Anterior cingulate cortex (tissue), 58 donors: Measurements from ENCODE around the gene UGT1A5.
"Not testable (repeated sequence)": the region's sequence is repeated elsewhere in the genome, so short reads cannot be mapped to it uniquely, and the experiment has no call there.

ENCODE experiments used
- DNase-seq, 58 donors: peaks; one replicate each; lab custom pipeline; 2025; lab: John Stamatoyannopoulos, UW

Gene UGT1A5

DNA sequence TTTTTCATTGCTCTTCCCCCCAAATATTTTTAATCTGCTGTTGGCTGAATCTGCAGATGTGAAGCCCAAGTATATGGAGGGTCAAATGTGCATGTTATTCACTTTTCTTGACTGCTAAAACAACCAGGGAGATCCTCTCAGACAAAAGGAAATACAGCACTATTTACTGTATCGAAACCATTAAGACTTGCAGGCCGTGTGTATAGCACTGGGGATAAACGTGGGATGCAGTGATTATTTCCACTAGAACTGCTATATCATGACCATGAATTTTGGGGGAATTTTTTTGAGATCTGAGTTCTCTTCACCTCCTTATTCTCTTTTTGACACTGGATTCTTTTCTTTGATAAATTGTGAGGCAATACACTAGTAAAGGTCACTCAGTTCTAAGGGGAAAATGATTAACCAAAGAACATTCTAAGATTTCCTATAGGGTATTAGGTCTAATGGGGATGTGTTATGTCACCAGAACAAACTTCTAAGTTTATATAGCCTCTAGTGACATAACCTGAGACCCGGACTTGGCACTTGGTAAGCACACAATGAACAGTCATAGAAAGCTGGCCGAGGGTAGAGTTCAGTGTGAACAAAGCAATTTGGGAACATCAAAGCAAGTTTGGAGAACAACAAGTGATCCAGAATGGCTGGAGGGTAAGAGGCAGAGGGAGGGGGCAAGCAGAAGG, 32.5 kb downstream of the UGT1A5 start:
- DNase-seq: no peak

- DNase-seq: not testable (repeated sequence)
These were observed 33.1 kb downstream of the UGT1A5 start for GRCh38 chr2:233745838-233746237.

- DNase-seq: no peak
These were observed 34.0 kb downstream of the UGT1A5 start for GRCh38 chr2:233746475-233747282.

DNA sequence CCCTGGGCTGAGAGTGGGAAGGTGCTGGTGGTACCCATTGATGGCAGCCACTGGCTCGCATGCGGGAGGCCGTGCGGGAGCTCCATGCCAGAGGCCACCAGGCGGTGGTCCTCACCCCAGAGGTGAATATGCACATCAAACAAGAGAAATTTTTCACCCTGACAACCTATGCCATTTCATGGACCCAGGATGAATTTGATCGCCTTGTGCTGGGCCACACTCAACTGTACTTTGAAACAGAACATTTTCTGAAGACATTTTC, 34.5 kb downstream of the UGT1A5 start:
- no peak for DNase-seq

GRCh38 chr2:233750689-233751088, 38.0 kb downstream of the UGT1A5 start:
- DNase-seq: not testable (repeated sequence)

- not testable (repeated sequence) for DNase-seq
These were observed 38.7 kb downstream of the UGT1A5 start for GRCh38 chr2:233751212-233752009.

DNA sequence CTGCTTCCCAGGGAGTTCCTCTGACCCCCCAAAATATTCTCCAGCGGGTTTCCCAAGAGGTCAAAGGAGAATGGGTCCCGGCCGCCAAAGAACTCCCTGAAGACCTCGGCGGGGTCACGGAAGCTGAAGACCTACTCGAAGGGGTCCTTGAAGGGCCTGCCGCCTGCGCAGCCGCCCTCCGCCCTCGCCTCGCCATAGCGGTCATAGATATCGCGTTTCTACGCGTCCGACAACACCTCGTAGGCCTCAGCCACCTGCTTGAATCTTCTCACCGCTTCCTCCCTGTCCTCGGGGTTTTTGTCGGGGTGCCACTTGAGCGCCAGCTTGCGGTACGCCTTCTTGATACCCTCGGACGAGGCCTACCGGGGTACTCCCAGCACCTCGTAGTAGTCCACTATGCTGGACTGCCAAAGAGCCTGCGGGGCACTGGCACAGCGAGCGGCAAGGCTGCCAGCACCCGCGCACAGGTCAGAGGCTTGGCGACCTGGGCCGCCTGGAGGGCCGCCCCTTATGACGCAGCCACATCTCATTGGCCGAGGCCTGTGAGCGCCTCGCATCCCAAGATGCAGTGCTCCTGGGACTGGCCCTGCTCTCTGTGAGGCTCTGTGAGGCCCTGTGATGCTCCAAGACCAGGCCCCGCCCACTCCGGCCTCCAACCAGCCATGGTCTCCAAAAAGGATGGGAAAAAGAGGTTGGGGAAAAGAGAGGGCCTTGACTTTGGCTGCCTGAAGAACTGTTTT, 42.3 kb downstream of the UGT1A5 start:
- no peak for DNase-seq

DNA sequence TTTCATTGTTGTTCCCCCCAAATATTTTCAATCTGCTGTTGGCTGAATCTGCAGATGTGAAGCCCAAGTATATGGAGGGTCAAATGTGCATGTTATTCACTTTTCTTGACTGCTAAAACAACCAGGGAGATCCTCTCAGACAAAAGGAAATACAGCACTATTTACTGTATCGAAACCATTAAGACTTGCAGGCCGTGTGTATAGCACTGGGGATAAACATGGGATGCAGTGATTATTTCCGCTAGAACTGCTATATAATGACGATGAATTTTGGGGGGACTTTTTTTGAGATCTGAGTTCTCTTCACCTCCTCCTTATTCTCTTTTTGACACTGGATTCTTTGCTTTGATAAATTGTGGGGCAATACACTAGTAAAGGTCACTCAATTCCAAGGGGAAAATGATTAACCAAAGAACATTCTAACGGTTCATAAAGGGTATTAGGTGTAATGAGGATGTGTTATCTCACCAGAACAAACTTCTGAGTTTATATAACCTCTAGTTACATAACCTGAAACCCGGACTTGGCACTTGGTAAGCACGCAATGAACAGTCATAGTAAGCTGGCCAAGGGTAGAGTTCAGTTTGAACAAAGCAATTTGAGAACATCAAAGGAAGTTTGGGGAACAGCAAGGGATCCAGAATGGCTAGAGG, 43.8 kb downstream of the UGT1A5 start:
- no peak for DNase-seq

- DNase-seq: no peak
These were observed 45.4 kb downstream of the UGT1A5 start for GRCh38 chr2:233758141-233758540.

GRCh38 chr2:233758849-233759248, 46.1 kb downstream of the UGT1A5 start:
- no peak for DNase-seq

DNA sequence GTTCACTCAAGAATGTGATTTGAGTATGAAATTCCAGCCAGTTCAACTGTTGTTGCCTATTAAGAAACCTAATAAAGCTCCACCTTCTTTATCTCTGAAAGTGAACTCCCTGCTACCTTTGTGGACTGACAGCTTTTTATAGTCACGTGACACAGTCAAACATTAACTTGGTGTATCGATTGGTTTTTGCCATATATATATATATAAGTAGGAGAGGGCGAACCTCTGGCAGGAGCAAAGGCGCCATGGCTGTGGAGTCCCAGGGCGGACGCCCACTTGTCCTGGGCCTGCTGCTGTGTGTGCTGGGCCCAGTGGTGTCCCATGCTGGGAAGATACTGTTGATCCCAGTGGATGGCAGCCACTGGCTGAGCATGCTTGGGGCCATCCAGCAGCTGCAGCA, 47.3 kb downstream of the UGT1A5 start, which contains the start of gene UGT1A1:
Gene UGT1A1, plus strand, starts transcription at position 228 of the 400 bp plus-strand sequence. Its CDS starts 18 bp downstream, at position 246.
- no peak for DNase-seq

DNA sequence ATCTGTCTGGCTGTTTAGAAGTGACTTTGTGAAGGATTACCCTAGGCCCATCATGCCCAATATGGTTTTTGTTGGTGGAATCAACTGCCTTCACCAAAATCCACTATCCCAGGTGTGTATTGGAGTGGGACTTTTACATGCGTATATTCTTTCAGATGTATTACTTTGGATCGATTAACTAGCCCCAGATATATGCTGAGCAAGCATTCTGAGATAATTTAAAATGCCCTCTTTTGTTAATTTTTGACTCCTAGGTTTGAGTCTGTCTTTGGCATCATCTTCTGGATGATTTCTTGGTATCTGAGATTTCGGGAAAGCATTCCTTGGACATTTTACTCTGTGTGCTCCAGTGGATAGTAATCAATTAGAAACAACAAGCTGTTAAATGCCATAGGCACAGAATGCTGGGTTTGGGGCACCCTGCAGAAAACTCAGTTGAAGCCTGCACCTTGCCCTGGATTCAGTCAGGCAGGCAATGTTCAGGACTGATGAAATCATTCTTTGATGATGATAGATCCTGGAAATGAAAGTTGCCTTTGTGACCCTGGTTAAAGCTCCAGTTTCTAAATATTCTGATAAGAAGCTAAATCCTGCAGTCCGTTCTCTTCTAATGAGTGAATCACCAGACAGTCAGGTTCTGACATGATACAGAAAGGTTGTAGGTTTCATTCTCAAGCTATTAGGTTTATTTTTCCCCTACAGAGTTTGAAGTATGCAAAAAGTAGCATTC, 48.5 kb downstream of the UGT1A5 start:
- DNase-seq: no peak

DNA sequence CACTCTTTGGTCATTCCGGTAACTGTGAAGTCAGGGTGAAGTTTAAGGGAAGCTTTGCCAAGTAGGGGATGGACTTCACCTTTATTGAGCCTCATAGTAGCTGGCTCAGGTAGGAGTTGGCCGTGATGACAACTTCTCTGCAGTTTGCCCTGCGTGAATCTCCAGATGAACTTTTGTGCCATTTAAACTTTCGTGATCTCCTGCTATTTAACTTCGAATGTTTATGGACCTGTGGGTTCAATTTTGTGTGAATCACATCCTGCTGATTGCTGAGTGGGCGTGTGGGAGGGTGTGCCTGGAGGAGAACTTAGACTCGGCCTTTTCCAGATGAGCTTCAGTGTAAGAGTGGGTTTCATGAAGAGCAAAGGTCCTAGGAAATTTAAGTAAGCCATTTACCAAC, 51.6 kb downstream of the UGT1A5 start:
- DNase-seq: no peak

- DNase-seq: no peak
These were observed 52.1 kb downstream of the UGT1A5 start for GRCh38 chr2:233764761-233765160.

- no peak for DNase-seq
These were observed 53.7 kb downstream of the UGT1A5 start for GRCh38 chr2:233766416-233766815.

DNA sequence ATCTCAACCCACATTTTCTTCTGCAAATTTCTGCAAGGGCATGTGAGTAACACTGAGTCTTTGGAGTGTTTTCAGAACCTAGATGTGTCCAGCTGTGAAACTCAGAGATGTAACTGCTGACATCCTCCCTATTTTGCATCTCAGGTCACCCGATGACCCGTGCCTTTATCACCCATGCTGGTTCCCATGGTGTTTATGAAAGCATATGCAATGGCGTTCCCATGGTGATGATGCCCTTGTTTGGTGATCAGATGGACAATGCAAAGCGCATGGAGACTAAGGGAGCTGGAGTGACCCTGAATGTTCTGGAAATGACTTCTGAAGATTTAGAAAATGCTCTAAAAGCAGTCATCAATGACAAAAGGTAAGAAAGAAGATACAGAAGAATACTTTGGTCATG, 55.4 kb downstream of the UGT1A5 start:
- no peak for DNase-seq

GRCh38 chr2:233769260-233769659, 56.6 kb downstream of the UGT1A5 start:
- no peak for DNase-seq

DNA sequence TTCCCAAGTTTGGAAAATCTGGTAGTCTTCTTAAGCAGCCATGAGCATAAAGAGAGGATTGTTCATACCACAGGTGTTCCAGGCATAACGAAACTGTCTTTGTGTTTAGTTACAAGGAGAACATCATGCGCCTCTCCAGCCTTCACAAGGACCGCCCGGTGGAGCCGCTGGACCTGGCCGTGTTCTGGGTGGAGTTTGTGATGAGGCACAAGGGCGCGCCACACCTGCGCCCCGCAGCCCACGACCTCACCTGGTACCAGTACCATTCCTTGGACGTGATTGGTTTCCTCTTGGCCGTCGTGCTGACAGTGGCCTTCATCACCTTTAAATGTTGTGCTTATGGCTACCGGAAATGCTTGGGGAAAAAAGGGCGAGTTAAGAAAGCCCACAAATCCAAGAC, 59.4 kb downstream of the UGT1A5 start:
- no peak for DNase-seq

DNA sequence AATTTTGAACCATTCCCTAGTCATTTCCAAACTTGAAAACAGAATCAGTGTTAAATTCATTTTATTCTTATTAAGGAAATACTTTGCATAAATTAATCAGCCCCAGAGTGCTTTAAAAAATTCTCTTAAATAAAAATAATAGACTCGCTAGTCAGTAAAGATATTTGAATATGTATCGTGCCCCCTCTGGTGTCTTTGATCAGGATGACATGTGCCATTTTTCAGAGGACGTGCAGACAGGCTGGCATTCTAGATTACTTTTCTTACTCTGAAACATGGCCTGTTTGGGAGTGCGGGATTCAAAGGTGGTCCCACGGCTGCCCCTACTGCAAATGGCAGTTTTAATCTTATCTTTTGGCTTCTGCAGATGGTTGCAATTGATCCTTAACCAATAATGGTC, 59.9 kb downstream of the UGT1A5 start:
- DNase-seq: no peak
